HCT116 (cell line): ENCODE results near the gene TSG101. TPM values are rescaled to one million over a fixed set of nuclear protein-coding genes. Genes with fewer than 3 reads are reported as not detected.

Experiments
- ATAC-seq: fragments of 200-7000 bp; cut with Tn5 transposase; 2 replicates; pipeline ENCODE4 v1.9.1; 2020; ENCODE audit warnings: mild to moderate bottlenecking, moderate library complexity
- BruUV-seq: library from RNA; stranded (reverse); fragments of 400-500 nt; replicated peaks from 2 replicates; lab custom pipeline; 2021; lab: Mats Ljungman, UMichigan
- CTCF ChIA-PET: fragments of 300-600 bp; sonication (Branson Sonifier 250); formaldehyde crosslinking; loops from one replicate; lab custom pipeline; 2021; ENCODE audit warnings: antibody characterized with exemption; lab: Charles Lee
- POLR2A ChIA-PET: fragments of 300-600, 350-600 bp; sonication (Branson Sonifier 250); formaldehyde crosslinking; loops from one replicate; lab custom pipeline; 2021; ENCODE audit warnings: antibody characterized with exemption; lab: Charles Lee
- RAD21 ChIA-PET, 2 experiments: fragments of 300-600 bp; sonication (Branson Sonifier 250); formaldehyde crosslinking; loops; one replicate each; lab custom pipeline; 2023; ENCODE audit warnings: low total read pairs in 2 of 2; ENCODE audit not compliant: uncharacterized antibody in 2 of 2, unreplicated experiment in 2 of 2, low non-redundant PET in 1 of 2; lab: Charles Lee
- DNase-seq: peaks from one replicate; pipeline ENCODE4 v3.0.0-alpha.2; 2010; ENCODE audit warnings: low read depth, low spot score
- H2AFZ ChIP-seq: fragments of 200-600 bp; shearing (Covaris generic), sonication (generic); 2 replicates; pipeline ENCODE4 v1.6.1; 2017; ENCODE audit warnings: low read depth, mixed run types, mixed read lengths, antibody characterized with exemption, low read length; ENCODE audit not compliant: poor library complexity, severe bottlenecking
- H3K27ac ChIP-seq: 2 replicates; pipeline ENCODE4 v1.5.1; 2012; ENCODE audit warnings: low read depth, low read length
- H3K27me3 ChIP-seq: fragments of 200-600 bp; sonication (generic); 2 replicates; pipeline ENCODE4 v1.6.1; 2016; ENCODE audit warnings: mixed run types, low read length, mixed read lengths; ENCODE audit not compliant: insufficient read depth
- H3K36me3 ChIP-seq, 2 experiments: fragments of 200-500 bp in 1 of 2; fragments of 200-600 bp in 1 of 2; sonication (Bioruptor generic) in 1 of 2; sonication (generic) in 1 of 2; 2 replicates each; pipeline versions ENCODE4 v1.5.1 to v1.6.1; 2014 to 2016; ENCODE audit warnings: low read length in 2 of 2, inconsistent platforms in 1 of 2, mixed read lengths in 1 of 2, mixed run types in 1 of 2; ENCODE audit not compliant: insufficient read depth in 2 of 2, control insufficient read depth in 1 of 2
- H3K4me1 ChIP-seq, 2 experiments: fragments of 200-600 bp in 1 of 2; sonication (generic) in 1 of 2; 2 replicates each; pipeline versions ENCODE4 v1.5.1 to v1.6.1; 2012 to 2017; ENCODE audit warnings: low read length in 2 of 2, inconsistent platforms in 1 of 2, mild to moderate bottlenecking in 1 of 2, mixed read lengths in 1 of 2, mixed run types in 1 of 2, moderate library complexity in 1 of 2; ENCODE audit not compliant: insufficient read depth in 2 of 2, control insufficient read depth in 1 of 2
- H3K4me2 ChIP-seq: fragments of 200-600 bp; sonication (generic); 2 replicates; pipeline ENCODE4 v1.6.1; 2017; ENCODE audit warnings: mixed run types, low read length, mixed read lengths
- H3K4me3 ChIP-seq, 2 experiments: fragments of 200-600 bp in 1 of 2; sonication (generic) in 1 of 2; replicated peaks in 1 of 2; 2 replicates each; pipeline ENCODE4 v1.5.1; 2011 to 2016; ENCODE audit warnings: low read length in 2 of 2, control low read depth in 1 of 2, low read depth in 1 of 2, mild to moderate bottlenecking in 1 of 2, mixed read lengths in 1 of 2, mixed run types in 1 of 2
- H3K79me2 ChIP-seq: fragments of 200-600 bp; sonication (generic); 2 replicates; pipeline ENCODE4 v1.6.1; 2017; ENCODE audit warnings: mild to moderate bottlenecking, mixed run types, low read length, moderate library complexity, mixed read lengths; ENCODE audit not compliant: insufficient read depth
- H3K9ac ChIP-seq: fragments of 200-600 bp; sonication (generic); 2 replicates; pipeline ENCODE4 v1.6.1; 2016; ENCODE audit warnings: low read length, mixed read lengths
- H3K9me2 ChIP-seq: fragments of 200-600 bp; sonication (generic), shearing (Covaris generic); 2 replicates; pipeline ENCODE4 v1.6.1; 2017; ENCODE audit warnings: mixed run types, mild to moderate bottlenecking, moderate library complexity; ENCODE audit not compliant: insufficient read depth
- H3K9me3 ChIP-seq, 2 experiments: fragments of 200-500 bp in 1 of 2; fragments of 200-600 bp in 1 of 2; sonication (Bioruptor generic) in 1 of 2; sonication (generic) in 1 of 2; 2 replicates each; pipeline ENCODE4 v1.6.1; 2014 to 2017; ENCODE audit warnings: low read length in 2 of 2, mixed read lengths in 2 of 2, inconsistent platforms in 1 of 2, low read depth in 1 of 2, mild to moderate bottlenecking in 1 of 2, mixed run types in 1 of 2, moderate library complexity in 1 of 2; ENCODE audit not compliant: control insufficient read depth in 1 of 2, insufficient read depth in 1 of 2
- H4K20me1 ChIP-seq: fragments of 200-600 bp; sonication (generic), shearing (Covaris generic); 2 replicates; pipeline ENCODE4 v1.6.1; 2017; ENCODE audit warnings: mixed run types, mild to moderate bottlenecking, moderate library complexity; ENCODE audit not compliant: insufficient read depth
- CBX3 ChIP-seq: IDR thresholded peaks from 2 replicates; pipeline ENCODE4 v1.6.1; 2012; ENCODE audit warnings: low read depth
- CEBPB ChIP-seq: IDR thresholded peaks from 2 replicates; pipeline ENCODE4 v1.6.1; 2012; ENCODE audit warnings: low read depth
- EGR1 ChIP-seq: IDR thresholded peaks from 2 replicates; pipeline ENCODE4 v1.6.1; 2012; ENCODE audit warnings: low read depth
- ELF1 ChIP-seq: IDR thresholded peaks from 2 replicates; pipeline ENCODE4 v1.6.1; 2012; ENCODE audit warnings: low read depth, borderline replicate concordance
- EZH2 ChIP-seq: fragments of 200-600 bp; sonication (generic); IDR thresholded peaks from 2 replicates; pipeline ENCODE4 v1.6.1; 2017; ENCODE audit warnings: antibody characterized with exemption, mixed run types
- EZH2phosphoT487 ChIP-seq: fragments of 200-600 bp; IDR thresholded peaks from 2 replicates; pipeline ENCODE4 v1.6.1; 2018; ENCODE audit warnings: antibody characterized with exemption, borderline replicate concordance
- FOSL1 ChIP-seq: IDR thresholded peaks from 2 replicates; pipeline ENCODE4 v1.6.1; 2012; ENCODE audit warnings: low read depth
- JUND ChIP-seq: IDR thresholded peaks from 2 replicates; pipeline ENCODE4 v1.6.1; 2012
- POLR2A ChIP-seq: IDR thresholded peaks from 2 replicates; pipeline ENCODE4 v1.7.0; 2011; ENCODE audit warnings: borderline replicate concordance; ENCODE audit not compliant: insufficient read depth, insufficient read length; ENCODE audit errors: extremely low read depth
- POLR2AphosphoS5 ChIP-seq: IDR thresholded peaks from 2 replicates; pipeline ENCODE4 v1.6.1; 2011; ENCODE audit warnings: mild to moderate bottlenecking, low read depth, low read length, moderate library complexity
- SIN3A ChIP-seq: IDR thresholded peaks from 2 replicates; pipeline ENCODE4 v1.6.1; 2012; ENCODE audit warnings: low read depth
- SP1 ChIP-seq: IDR thresholded peaks from 2 replicates; pipeline ENCODE4 v1.6.1; 2012; ENCODE audit warnings: low read depth
- SRF ChIP-seq: IDR thresholded peaks from 2 replicates; pipeline ENCODE4 v1.6.1; 2012; ENCODE audit warnings: low read depth
- TCF7L2 ChIP-seq: IDR thresholded peaks from 2 replicates; pipeline ENCODE4 v1.7.0; 2011; ENCODE audit warnings: borderline replicate concordance, inconsistent platforms; ENCODE audit not compliant: insufficient read depth, insufficient read length; ENCODE audit errors: extremely low read depth
- YY1 ChIP-seq: IDR thresholded peaks from 2 replicates; pipeline ENCODE4 v1.6.1; 2011; ENCODE audit warnings: low read length, low read depth, moderate library complexity, mild to moderate bottlenecking; ENCODE audit not compliant: insufficient replicate concordance; ENCODE audit errors: extremely low read depth
- intact Hi-C: fragments of 100-400 bp; cut with micrococcal nuclease; formaldehyde crosslinking; loops from 2 replicates; pipeline ENCODE4 v1.10.0; 2022
- total RNA-seq: library from RNA; stranded (reverse); gene quantifications from one replicate; pipeline ENCODE4 v1.2.1, GENCODE V29; 2021; ENCODE audit not compliant: unreplicated experiment
- TF ChIP-seq, protein P1 (sequence below): IDR thresholded peaks from 2 replicates; pipeline ENCODE4 v1.6.1; 2012
- TF ChIP-seq, protein P2 (sequence below): IDR thresholded peaks from 2 replicates; pipeline ENCODE4 v1.6.1; 2012; ENCODE audit warnings: low read depth

TSG101 gene
- total RNA-seq, 1 experiment from 2014 or later: 61.9 TPM

DNA sequence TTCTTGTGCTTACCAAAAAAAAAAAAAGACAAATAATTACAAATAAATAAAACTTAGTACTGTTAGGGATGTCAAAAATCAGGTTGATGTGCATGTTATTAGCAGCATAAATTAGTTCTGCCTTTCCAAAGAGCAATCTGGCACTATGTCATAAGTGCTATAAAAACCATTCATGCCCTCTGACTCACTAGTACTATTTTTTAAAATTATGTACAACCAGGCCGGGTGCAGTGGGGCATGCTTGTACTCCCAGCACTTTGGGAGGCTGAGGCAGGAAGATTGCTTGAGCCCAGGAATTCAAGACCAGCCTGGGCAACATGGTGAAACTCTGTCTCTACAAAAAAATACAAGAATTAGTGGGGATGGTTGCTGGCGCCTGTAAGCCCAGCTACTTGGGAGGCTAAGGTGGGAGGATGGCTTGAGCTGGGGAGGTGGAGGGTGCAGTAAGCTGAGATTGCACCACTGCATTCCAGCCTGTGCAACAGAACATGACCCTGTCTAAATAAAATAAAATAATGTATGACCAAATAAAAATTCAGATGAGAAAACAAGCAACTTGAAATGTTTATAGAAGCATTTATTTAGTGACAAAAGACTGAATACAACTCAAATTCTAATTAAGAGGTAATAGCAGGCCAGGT, 36.5 kb upstream of the TSG101 start (continued):
- no peak for TF ChIP-seq YY1
- TF ChIP-seq, protein P1, sequence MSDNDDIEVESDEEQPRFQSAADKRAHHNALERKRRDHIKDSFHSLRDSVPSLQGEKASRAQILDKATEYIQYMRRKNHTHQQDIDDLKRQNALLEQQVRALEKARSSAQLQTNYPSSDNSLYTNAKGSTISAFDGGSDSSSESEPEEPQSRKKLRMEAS: no peak
- no peak for TF ChIP-seq JUND
- no peak for TF ChIP-seq TCF7L2
- no peak for TF ChIP-seq POLR2A
- TF ChIP-seq FOSL1: no peak
- no peak for TF ChIP-seq CEBPB
- TF ChIP-seq EZH2: no peak
- no peak for TF ChIP-seq CBX3
- no peak for TF ChIP-seq EZH2phosphoT487
- no peak for TF ChIP-seq POLR2AphosphoS5
- TF ChIP-seq EGR1: no peak

DNA sequence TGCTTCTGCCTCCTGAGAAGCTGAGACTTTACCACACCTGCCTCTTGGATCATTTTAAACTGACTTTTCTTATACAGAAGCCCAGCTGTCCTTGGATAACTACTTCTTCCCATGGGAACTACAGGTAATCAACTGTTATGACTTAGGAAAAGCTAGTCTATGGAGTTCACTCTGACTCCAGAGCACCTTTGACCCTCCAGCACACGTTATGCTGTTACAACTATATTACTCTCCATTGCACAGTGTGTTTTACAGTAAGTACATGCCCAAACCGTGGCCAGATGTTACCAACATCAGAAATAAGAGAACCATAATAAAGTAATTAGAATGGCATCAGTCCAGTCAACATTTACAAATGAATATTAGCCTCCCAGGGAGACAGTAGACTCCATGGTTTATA, 21.3 kb upstream of the TSG101 start:
- H3K4me1 ChIP-seq: no peaks in the 10 kb centered on the region
- BruUV-seq: no TSS peak
- ATAC-seq: no peak
- TF ChIP-seq, protein P2, sequence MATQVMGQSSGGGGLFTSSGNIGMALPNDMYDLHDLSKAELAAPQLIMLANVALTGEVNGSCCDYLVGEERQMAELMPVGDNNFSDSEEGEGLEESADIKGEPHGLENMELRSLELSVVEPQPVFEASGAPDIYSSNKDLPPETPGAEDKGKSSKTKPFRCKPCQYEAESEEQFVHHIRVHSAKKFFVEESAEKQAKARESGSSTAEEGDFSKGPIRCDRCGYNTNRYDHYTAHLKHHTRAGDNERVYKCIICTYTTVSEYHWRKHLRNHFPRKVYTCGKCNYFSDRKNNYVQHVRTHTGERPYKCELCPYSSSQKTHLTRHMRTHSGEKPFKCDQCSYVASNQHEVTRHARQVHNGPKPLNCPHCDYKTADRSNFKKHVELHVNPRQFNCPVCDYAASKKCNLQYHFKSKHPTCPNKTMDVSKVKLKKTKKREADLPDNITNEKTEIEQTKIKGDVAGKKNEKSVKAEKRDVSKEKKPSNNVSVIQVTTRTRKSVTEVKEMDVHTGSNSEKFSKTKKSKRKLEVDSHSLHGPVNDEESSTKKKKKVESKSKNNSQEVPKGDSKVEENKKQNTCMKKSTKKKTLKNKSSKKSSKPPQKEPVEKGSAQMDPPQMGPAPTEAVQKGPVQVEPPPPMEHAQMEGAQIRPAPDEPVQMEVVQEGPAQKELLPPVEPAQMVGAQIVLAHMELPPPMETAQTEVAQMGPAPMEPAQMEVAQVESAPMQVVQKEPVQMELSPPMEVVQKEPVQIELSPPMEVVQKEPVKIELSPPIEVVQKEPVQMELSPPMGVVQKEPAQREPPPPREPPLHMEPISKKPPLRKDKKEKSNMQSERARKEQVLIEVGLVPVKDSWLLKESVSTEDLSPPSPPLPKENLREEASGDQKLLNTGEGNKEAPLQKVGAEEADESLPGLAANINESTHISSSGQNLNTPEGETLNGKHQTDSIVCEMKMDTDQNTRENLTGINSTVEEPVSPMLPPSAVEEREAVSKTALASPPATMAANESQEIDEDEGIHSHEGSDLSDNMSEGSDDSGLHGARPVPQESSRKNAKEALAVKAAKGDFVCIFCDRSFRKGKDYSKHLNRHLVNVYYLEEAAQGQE: no peak
- TF ChIP-seq CEBPB (no peak), POLR2AphosphoS5 (no peak), EZH2 (no peak), EGR1 (no peak), SRF (no peak), SP1 (no peak), ELF1 (no peak), POLR2A (no peak), SIN3A (no peak), YY1 (no peak), EZH2phosphoT487 (no peak), TCF7L2 (no peak)
- TF ChIP-seq, protein P1: no peak
- H3K27me3 ChIP-seq: no peaks in the 10 kb centered on the region
- ChIA-PET CTCF (no interaction called here), RAD21 (no interaction called here), POLR2A (no interaction called here)
- H2AFZ ChIP-seq: no peak overlapping the region
- intact Hi-C loops: loop anchor here (10.0 kb wide), 1 partner anchor 433 kb away; no protein-coding TSS in a partner anchor
- no peak overlapping the region for H3K27ac ChIP-seq
- no peak overlapping the region for H3K4me3 ChIP-seq
- peaks cover 0 to 3% of the 10 kb centered on the region in 2 experiments; a peak in 1 of 4 replicates for H3K36me3 ChIP-seq
- H4K20me1 ChIP-seq: no peaks in the 10 kb centered on the region
- no peak for DNase-seq
- H3K4me2 ChIP-seq: no peak overlapping the region
- H3K9me2 ChIP-seq: no peaks in the 10 kb centered on the region
- no peaks in the 10 kb centered on the region for H3K79me2 ChIP-seq
- H3K9me3 ChIP-seq: no peaks in the 10 kb centered on the region
- H3K9ac ChIP-seq: no peak overlapping the region
